ENCODE data around the gene CMKLR1.

Gene CMKLR1

GRCh38 chr12:108338915-108339657 lies at the start of gene CMKLR1:
CMKLR1 (minus strand) TSS chr12:108339311; CDS start chr12:108293591, 45,720 bp downstream.
- DNase-seq: no peak

- no peak for DNase-seq
These were observed 48.7 kb upstream of the CMKLR1 start for GRCh38 chr12:108387771-108388170.

GRCh38 chr12:108386709-108387360 lies 47.7 kb upstream of the CMKLR1 start:
- no peak for DNase-seq

GRCh38 chr12:108382437-108382801 lies 43.3 kb upstream of the CMKLR1 start:
- no peak for DNase-seq

GRCh38 chr12:108381787-108382436 lies 42.8 kb upstream of the CMKLR1 start:
- DNase-seq: no peak

GRCh38 chr12:108380382-108380781 lies 41.3 kb upstream of the CMKLR1 start:
- no peak for DNase-seq

- peak; percentile 10 for DNase-seq
These were observed 40.7 kb upstream of the CMKLR1 start for GRCh38 chr12:108379823-108380222.

- DNase-seq: no peak
These were observed 39.8 kb upstream of the CMKLR1 start for GRCh38 chr12:108378926-108379325.

- no peak for DNase-seq
These were observed 38.1 kb upstream of the CMKLR1 start for GRCh38 chr12:108377260-108377659.

- DNase-seq: no peak
These were observed 37.0 kb upstream of the CMKLR1 start for GRCh38 chr12:108375986-108376663.

GRCh38 chr12:108374596-108375320 lies 35.6 kb upstream of the CMKLR1 start:
- no peak for DNase-seq

GRCh38 chr12:108373111-108373510 lies 34.0 kb upstream of the CMKLR1 start:
- no peak for DNase-seq

- DNase-seq: no peak
These were observed 32.8 kb upstream of the CMKLR1 start for GRCh38 chr12:108371801-108372344.

- DNase-seq: no peak
These were observed 31.3 kb upstream of the CMKLR1 start for GRCh38 chr12:108370415-108370814.

GRCh38 chr12:108369736-108370396 lies 30.8 kb upstream of the CMKLR1 start:
- no peak for DNase-seq

- no peak for DNase-seq
These were observed 29.0 kb upstream of the CMKLR1 start for GRCh38 chr12:108368089-108368488.

GRCh38 chr12:108367436-108367835 lies 28.3 kb upstream of the CMKLR1 start:
- DNase-seq: no peak

GRCh38 chr12:108365324-108365723 lies 26.2 kb upstream of the CMKLR1 start:
- DNase-seq: no peak

GRCh38 chr12:108364879-108365278 lies 25.8 kb upstream of the CMKLR1 start:
- no peak for DNase-seq

GRCh38 chr12:108363565-108363964 lies 24.5 kb upstream of the CMKLR1 start:
- DNase-seq: no peak

- no peak for DNase-seq
These were observed 24.1 kb upstream of the CMKLR1 start for GRCh38 chr12:108363165-108363564.

GRCh38 chr12:108361606-108362005 lies 22.5 kb upstream of the CMKLR1 start:
- DNase-seq: no peak

All from NCI-H2227 treated with DMSO at 0.1 percent for 48 hours (cell line).